AG04450 (cell line): ENCODE measurements around the gene COBLL1. TPM values are rescaled to one million over a fixed set of nuclear protein-coding genes. Genes with fewer than 3 reads are reported as not detected.

Source experiments
- CTCF ChIA-PET: fragments of 300-600, 350-600 bp; formaldehyde crosslinking; extraction: SDS; loops from one replicate; lab custom pipeline; 2022; ENCODE audit warnings: antibody characterized with exemption, inconsistent platforms; lab: Charles Lee
- POLR2A ChIA-PET: fragments of 350-600 bp; formaldehyde crosslinking; extraction: SDS; loops from one replicate; lab custom pipeline; 2021; ENCODE audit warnings: antibody characterized with exemption, inconsistent platforms; lab: Yijun Ruan, JAX
- DNase-seq: peaks from one replicate; pipeline ENCODE4 v3.0.0-alpha.2; 2011; ENCODE audit warnings: low read depth, low spot score
- H3K27ac ChIP-seq: one replicate; pipeline ENCODE4 v1.5.1; 2012; ENCODE audit warnings: low read depth, low read length, control low read depth
- H3K27me3 ChIP-seq: one replicate; pipeline ENCODE4 v1.6.0; 2012; ENCODE audit warnings: low read length; ENCODE audit not compliant: control insufficient read depth, insufficient read depth
- H3K4me3 ChIP-seq: 2 replicates; pipeline ENCODE4 v1.5.1; 2011; ENCODE audit warnings: mild to moderate bottlenecking, low read depth, low read length, control low read depth
- H3K9me3 ChIP-seq: 2 replicates; pipeline ENCODE4 v1.5.1; 2012; ENCODE audit warnings: low read length; ENCODE audit not compliant: control insufficient read depth, insufficient read depth
- CTCF ChIP-seq: IDR thresholded peaks from 2 replicates; pipeline ENCODE4 v1.5.1; 2011; ENCODE audit warnings: low read depth, low read length, control low read depth, inconsistent platforms
- polyA plus RNA-seq: library from polyadenylated mRNA; depleted of rRNA; stranded (reverse); fragments of >200 nt; gene quantifications from 2 replicates; pipeline ENCODE4 v1.2.3, GENCODE V29; 2011

The COBLL1 gene
- polyA plus RNA-seq, 1 experiment: 0.79 TPM

- ChIA-PET POLR2A (no interaction called here), CTCF (no interaction called here)
- H3K9me3 ChIP-seq: no peaks in the 10 kb centered on the region
- no peak for TF ChIP-seq CTCF
- no peak for DNase-seq
- H3K4me3 ChIP-seq: no peak overlapping the region
- no peak overlapping the region for H3K27ac ChIP-seq
- H3K27me3 ChIP-seq: no peaks in the 10 kb centered on the region
Observed at GRCh38 chr2:164796999-164797398, 44.6 kb downstream of the COBLL1 start.

- no peak overlapping the region for H3K4me3 ChIP-seq
- no peaks in the 10 kb centered on the region for H3K9me3 ChIP-seq
- DNase-seq: no peak
- no peak overlapping the region for H3K27ac ChIP-seq
- no peak for TF ChIP-seq CTCF
- ChIA-PET CTCF (no interaction called here), POLR2A (no interaction called here)
- H3K27me3 ChIP-seq: no peaks in the 10 kb centered on the region
Observed at GRCh38 chr2:164794432-164795231, 47.0 kb downstream of the COBLL1 start.

GRCh38 chr2:164794016-164794415 is 47.6 kb downstream of the COBLL1 start:
- no peak overlapping the region for H3K4me3 ChIP-seq
- CTCF ChIA-PET: no interaction called here
- POLR2A ChIA-PET: no interaction called here
- no peak for TF ChIP-seq CTCF
- DNase-seq: no peak
- H3K27ac ChIP-seq: no peak overlapping the region
- H3K27me3 ChIP-seq: no peaks in the 10 kb centered on the region
- H3K9me3 ChIP-seq: no peaks in the 10 kb centered on the region

GRCh38 chr2:164793529-164793928 is 48.1 kb downstream of the COBLL1 start:
- H3K27me3 ChIP-seq: no peaks in the 10 kb centered on the region
- ChIA-PET CTCF (no interaction called here), POLR2A (no interaction called here)
- H3K9me3 ChIP-seq: no peaks in the 10 kb centered on the region
- no peak overlapping the region for H3K27ac ChIP-seq
- no peak for DNase-seq
- TF ChIP-seq CTCF: no peak
- no peak overlapping the region for H3K4me3 ChIP-seq

- no peaks in the 10 kb centered on the region for H3K27me3 ChIP-seq
- POLR2A ChIA-PET: no interaction called here
- H3K27ac ChIP-seq: no peak overlapping the region
- TF ChIP-seq CTCF: no peak
- H3K9me3 ChIP-seq: no peaks in the 10 kb centered on the region
- no peak overlapping the region for H3K4me3 ChIP-seq
- CTCF ChIA-PET: no interaction called here
- DNase-seq: no peak
Observed at GRCh38 chr2:164792316-164793170, 49.1 kb downstream of the COBLL1 start.
